GM21381 (cell line): ENCODE measurements around the gene RNF150.
"Not testable (repeated sequence)": the region's sequence is repeated elsewhere in the genome, so short reads cannot be mapped to it uniquely, and the experiment has no call there.

Experiments used
- ATAC-seq: cut with Tn5 transposase; IDR thresholded peaks from one replicate; pipeline ENCODE4 v1.9.1; 2021; ENCODE audit warnings: mild to moderate bottlenecking, moderate library complexity; ENCODE audit not compliant: unreplicated experiment

The RNF150 gene

DNA sequence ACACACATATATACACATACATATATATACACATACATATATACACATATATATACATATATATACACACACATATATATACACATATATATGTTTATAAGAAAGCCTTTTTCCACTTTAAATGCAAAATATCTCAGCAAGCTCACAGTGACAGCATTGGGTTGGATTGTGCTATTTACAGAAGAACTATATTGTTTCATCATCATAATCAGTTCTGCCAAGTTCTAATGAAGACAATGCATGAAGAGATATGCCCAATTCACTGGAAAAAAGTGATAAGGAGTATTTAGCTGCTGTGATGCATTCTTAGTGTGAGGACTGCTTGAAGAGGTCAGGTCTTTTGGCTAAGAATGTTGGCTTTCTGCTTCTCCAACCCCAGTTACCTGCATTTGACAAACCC is 54.4 kb downstream of the RNF150 start:
- ATAC-seq = no peak

DNA sequence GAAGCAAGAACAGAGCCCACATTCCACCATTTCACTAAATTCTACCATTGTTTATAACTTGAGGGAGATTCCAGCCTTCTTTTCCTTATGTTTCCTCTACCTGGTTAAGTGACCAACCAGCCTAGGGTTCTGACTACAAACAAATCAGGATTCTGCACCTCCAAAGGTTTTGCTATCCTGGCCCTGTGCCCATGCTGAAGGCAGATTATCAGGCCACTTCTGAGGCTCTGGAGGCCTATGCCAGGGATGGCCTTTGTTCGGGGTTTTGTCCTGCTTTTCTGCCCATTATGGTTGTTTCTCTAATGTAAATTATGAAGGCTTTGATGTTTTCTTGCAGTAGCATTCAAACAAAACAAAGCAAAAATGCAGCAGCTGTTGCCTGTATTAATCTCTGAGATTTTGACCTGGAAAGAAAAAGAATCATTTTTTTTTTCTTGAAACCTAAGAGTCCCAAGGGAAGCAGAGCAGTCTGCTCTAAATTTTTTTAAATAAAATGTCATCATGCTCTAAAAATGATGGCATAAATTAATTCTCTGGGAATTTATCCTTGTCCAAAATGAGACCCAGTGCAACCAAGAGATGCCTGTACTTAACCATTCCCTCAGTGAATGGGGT is 55.6 kb downstream of the RNF150 start:
- ATAC-seq = no peak

DNA sequence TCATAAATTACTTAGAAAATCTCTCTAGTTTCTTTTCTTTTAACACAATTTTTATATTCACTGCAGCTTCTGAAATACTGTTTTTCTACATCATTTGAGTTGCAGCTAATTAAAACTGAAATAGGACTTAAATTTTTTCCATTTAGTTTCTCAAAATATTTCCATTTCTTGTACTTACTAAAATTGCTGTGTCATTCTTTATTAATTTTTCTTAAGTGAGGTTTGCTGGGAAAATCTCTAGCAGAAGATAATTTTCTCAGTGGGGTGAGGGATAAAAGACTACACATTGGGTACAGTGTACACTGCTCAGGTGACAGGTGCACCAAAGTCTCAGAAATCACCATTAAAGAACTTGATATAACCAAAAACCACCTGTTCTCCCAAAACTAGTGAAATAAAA is 57.7 kb downstream of the RNF150 start:
- ATAC-seq = no peak

DNA sequence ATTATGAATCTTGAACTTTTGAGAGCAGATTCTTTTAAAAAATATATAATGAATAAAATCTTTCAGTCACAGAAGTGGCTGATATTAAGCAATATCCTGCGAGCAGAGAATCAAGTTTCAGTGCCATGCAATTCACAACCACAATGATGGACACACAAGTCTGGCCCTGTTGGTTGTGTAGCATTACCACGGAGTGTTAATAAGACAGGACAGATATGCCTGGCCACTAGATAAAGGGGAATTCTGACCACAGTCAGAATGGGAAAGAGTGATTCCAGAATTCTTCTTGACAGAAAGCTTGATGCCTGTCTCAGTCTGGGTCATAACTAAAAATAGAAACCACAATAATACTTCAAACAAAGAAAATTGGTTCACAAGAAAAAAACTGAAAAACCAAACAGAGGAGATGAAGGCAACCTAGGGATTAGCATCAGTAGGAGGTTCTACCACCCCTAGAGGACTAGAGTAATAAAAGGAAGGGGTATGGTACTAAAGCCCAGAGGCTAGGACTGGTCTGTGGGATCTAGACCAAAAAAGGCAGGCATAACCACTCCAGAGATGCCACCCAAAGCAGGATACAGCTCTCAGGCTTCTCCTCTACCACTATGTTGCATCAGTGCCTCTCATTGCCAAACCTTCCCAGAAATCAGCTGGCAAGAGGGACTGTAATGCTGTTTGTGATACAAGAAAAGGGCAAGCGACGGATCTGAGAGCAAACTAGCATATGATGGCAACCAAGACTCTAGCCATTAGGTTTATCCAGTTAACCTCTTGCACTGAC is 59.0 kb downstream of the RNF150 start:
- no peak for ATAC-seq

DNA sequence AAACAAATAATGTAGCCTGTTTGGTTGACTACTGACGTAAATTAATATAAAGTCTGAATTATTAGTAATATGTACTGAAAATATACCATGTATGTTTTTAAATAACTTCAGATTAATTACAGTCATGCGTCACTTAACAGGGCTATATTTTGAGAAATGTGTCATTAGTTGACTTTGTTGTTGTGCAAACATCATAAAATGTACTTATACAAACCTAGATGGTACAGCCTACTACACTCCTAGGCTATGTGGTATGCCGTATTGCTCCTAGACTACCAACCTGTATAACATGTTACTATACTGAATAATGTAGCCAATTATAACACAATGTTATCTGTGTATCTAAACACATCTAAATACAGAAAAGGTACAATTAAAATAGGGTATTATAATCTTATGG is 66.6 kb downstream of the RNF150 start:
- ATAC-seq = no peak

GRCh38 chr4:141065872-141066271 is 67.4 kb downstream of the RNF150 start:
- ATAC-seq = no peak

GRCh38 chr4:141062651-141063050 is 70.6 kb downstream of the RNF150 start:
- no peak for ATAC-seq

DNA sequence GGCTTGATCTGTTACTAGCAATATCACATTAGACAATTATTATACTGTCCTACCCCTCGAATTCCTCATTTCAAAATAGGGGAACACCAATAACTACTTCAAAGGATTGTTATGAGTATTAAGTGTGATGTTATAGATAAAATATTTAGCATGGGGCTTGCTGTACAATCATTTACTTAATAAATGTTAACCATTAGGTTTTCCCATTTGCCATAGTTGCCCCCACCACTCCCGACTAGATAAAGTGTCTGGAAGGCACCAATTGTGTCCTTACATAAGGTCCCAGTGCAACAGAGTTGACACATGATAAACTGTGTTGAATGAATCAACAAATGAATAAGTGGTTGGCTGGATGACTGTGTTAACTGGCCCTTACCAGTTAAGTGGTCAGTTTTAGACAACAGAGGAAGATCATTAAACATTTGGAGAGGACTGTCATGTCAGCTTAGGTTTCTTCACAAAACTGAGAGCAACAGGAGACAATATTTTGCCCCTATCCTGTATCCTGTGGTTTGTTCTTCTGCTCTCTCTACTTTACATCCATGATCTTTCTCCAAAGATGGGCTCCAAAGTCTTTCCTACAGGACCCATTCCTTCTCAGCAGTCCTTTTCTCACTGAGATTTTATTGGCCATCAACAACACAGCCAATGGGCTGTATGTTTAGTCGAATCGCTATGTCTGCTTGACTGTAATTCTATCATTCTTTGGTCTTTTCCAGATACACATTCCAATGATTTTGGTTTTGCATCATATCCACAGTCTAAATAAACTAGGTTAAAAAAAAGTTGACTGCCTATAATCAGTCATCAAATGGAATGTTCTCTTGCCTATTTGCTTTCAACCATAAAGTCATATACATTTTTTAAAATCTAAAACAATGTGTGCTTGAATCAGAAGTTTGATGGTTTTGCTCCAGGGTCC is 74.4 kb downstream of the RNF150 start:
- ATAC-seq = no peak

DNA sequence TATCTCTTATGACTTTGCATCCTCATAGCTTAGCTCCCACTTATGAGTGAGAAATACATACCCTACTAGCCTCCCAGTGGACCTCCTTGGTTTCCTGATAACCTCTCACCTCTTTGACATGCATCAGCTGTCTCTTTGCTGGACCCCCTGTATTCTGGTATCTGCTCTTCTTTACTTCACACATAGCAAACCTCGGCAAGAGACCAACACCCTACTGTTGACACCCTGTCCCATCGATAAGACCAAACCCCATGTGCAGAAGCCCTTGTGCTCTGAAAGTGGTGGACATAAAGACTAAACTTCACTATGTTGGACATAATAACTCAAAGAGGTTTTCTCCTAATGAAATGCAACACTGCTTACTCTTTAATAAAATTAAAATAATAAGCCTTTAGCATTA is 75.7 kb downstream of the RNF150 start:
- no peak for ATAC-seq

GRCh38 chr4:141056473-141056872 is 76.8 kb downstream of the RNF150 start:
- no peak for ATAC-seq

DNA sequence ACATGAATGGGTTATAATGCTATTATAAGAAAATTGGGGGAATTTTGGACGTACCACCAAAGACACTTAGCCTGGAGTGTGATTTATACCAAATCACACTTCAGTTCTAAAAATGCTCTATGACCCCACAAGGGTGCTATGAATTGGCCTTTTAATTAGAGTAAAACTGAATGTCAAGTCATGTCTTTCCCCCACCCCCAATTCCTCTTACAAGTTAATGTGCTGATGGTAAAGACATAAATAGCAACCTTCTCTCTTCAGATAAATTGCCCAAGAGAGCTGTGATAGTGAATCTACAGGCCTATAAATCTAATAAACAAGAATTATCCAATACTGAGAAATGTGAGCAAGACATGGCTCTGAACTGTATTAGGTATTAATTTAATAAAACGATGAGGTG is 78.8 kb downstream of the RNF150 start:
- ATAC-seq = no peak

DNA sequence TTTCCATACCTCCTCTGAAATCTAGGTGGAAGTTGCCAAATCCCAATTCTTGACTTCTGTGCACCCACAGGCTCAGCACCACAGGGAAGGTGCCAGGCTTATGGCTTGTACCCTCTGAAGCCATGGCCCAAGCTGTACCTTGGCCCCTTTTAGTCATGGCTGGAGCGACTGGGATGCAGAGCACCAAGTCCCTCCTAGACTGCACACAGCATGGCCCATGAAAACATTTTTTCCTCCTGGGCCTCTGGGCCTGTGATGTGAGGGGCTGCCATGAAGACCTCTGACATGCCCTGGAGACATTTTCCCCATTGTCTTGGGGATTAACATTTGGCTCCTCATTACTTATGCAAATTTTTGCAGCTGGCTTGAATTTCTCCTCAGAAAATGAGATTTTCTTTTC is 82.3 kb downstream of the RNF150 start:
- not testable (repeated sequence) for ATAC-seq

- ATAC-seq = no peak
Observed at GRCh38 chr4:141047228-141047884, 85.9 kb downstream of the RNF150 start.

GRCh38 chr4:141046255-141046654 is 87.0 kb downstream of the RNF150 start:
- ATAC-seq = no peak

- ATAC-seq = no peak
Observed at GRCh38 chr4:141045848-141046247, 87.4 kb downstream of the RNF150 start.

DNA sequence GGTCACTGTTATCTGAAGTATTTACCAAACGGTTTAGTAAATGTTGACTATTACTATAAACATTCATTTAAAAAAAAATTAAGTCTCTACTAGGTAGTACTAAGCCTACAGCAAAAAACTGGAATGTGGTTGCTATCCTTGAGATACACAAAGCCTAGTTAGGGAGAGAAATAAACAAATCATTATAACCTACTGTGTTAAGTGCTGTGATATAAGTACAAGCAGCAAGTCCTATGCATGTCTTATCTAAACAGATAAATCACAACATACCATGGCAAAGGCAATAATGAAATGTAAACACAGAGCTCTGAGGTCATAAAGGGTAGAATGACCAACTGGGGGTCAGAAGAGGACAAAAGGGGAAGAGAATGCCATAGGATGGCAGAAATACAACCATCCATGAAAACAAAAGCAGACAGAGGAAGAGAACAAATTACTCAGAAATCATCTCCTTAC is 92.2 kb downstream of the RNF150 start:
- ATAC-seq = no peak

DNA sequence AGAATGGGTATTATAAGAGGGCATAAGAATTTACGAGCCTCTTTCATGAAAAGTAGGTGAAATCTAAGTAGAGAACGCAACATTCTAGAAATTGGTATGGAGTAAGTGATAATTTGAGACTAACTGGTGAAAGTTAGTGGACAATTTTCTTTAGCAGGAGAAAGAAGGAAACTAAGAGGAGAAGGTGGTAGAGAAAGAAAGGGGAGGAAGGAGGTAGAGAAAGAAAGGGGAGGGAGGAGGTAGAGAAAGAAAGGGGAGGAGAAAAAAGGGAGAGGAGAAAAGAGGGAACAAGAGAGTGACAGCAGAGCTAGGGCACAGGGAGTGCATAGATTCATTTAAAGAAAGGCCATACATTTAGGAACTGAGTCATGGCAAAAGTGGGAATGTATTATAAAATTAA is 94.1 kb downstream of the RNF150 start:
- ATAC-seq = no peak

- ATAC-seq = no peak
Observed at GRCh38 chr4:141038428-141038827, 94.8 kb downstream of the RNF150 start.

DNA sequence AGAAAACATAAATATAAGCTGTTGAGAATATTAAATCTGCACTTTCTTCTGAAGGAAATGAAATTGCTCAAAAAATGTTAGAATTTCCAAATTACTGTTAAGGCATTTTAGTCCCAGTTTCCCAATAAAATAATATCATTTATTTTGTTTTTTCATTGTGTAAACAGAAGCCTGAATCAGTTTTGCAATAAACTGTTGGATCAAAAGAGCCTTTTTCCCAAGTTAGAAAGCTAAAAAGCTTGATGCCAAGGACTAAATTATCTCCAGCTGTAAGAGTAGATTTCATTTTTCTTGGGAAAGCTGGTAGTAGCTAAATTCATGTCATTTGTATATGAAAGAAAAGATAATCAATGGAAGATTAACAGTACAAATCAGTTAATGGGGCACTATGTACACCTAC is 95.8 kb downstream of the RNF150 start:
- ATAC-seq = no peak

DNA sequence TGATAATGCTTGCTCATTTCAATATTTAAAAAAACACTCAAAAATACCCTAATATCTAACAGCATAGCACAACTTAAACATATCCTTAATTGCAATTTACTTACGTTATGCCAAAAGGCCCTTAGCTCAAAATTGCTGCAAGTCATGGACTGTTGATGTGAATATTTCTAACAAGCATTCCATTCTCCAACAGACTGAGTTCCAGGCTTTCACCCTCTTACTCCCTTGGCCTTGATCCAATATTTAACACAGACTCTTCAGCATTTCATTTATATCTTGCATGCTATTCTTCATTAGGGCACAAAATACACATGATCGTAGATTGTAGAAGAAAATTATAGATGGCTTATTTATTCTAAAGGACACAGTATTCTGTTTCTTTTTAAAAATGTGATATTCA is 96.5 kb downstream of the RNF150 start:
- no peak for ATAC-seq

- ATAC-seq = no peak
Observed at GRCh38 chr4:141035920-141036319, 97.3 kb downstream of the RNF150 start.
